AG20443 (cell line): ENCODE data around the gene FNIP2.

Experiments
- DNase-seq: peaks from one replicate; pipeline ENCODE4 v3.0.0; 2012; ENCODE audit warnings: low spot score, mixed read lengths

Gene FNIP2

GRCh38 chr4:158762553-158762952, 6.3 kb upstream of the FNIP2 start:
- no peak for DNase-seq

DNA sequence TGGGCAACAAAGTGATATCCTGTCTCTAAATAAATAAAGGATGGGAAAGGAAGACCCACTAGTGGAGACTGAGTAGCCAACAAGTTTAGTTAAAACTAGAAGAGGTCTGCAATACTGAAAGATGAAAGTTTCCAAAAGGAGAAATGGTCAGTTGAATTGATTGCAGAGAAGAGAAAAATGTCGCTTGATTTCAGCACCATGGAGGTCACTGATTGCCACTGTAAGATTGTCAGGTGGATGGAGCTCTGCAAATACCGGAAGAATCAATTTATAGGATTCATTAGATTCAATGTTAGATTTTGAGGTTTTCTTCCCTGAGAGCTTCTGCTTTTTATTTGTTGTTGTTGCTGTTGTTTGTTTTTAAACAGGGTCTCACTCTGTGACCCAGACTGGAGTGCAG, 5.4 kb upstream of the FNIP2 start:
- DNase-seq: no peak

- DNase-seq: no peak
Measured at GRCh38 chr4:158766434-158767044, 2.3 kb upstream of the FNIP2 start.

GRCh38 chr4:158767451-158767850, 1.4 kb upstream of the FNIP2 start:
- DNase-seq: no peak

DNA sequence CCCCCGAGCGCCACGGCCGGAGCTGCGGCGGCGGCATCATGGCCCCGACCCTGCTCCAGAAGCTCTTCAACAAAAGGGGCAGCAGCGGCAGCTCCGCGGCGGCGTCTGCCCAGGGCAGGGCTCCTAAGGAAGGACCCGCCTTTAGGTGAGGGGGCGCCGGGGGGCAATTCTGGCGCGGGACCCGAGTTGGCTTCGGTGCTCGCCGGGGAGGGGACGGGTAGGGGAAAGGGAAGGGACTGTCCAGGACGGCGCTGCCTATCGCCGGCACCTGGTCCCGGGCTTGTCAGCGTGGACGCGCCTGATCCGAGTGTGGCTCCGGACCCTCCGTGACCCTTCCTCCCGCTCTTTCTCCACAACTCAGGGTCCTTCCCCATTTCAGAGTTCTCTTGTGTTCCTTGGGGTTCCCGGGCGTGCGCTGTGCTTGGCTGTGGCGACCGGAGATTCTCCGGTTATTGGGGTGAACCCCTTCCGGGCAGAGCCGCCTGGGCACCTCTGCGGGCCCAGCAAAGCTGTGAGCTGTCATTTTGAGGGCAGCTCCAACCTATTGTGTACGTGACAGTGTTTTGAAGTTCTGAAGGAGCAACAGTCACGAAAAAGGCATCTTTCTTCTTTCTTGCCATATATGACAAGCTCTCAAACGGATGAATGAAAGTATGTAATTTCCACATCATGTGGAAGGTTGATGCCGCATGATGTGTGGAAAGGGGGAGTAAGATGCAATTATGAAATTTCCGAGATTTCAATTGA, 522 bp downstream of the FNIP2 start:
- DNase-seq: peak; percentile 30

- no peak for DNase-seq
Measured at GRCh38 chr4:158770671-158771070, 1.8 kb downstream of the FNIP2 start.

GRCh38 chr4:158771776-158772175, 3.0 kb downstream of the FNIP2 start:
- DNase-seq: no peak

DNA sequence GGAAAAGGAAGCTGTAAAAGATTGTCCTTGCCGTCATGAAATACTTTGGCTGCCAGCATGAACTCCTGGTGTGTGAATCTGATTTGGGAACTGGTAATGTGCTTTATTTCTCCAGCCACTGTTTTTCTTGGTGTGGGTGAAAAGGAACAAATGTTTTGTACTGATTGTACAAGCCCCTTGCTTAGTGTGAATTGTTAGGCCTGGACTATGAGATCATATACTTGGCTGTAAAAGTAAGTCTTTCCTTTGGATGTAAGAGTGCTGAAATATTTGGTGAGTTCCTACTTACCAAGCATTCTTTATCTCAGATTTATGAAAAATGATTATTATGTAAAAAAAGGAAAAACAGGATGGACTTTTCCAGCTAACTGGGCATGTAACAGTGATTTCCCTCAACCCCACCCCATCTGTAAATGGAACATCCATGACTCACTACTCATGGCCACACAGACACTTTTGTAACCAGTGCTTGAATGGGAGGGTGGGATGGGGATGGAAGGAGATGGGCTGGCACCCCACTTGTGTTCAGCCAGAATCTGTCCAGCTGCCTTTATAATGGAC, 6.3 kb downstream of the FNIP2 start:
- peak; percentile 62 for DNase-seq

GRCh38 chr4:158776106-158776505, 7.3 kb downstream of the FNIP2 start:
- DNase-seq: no peak

DNA sequence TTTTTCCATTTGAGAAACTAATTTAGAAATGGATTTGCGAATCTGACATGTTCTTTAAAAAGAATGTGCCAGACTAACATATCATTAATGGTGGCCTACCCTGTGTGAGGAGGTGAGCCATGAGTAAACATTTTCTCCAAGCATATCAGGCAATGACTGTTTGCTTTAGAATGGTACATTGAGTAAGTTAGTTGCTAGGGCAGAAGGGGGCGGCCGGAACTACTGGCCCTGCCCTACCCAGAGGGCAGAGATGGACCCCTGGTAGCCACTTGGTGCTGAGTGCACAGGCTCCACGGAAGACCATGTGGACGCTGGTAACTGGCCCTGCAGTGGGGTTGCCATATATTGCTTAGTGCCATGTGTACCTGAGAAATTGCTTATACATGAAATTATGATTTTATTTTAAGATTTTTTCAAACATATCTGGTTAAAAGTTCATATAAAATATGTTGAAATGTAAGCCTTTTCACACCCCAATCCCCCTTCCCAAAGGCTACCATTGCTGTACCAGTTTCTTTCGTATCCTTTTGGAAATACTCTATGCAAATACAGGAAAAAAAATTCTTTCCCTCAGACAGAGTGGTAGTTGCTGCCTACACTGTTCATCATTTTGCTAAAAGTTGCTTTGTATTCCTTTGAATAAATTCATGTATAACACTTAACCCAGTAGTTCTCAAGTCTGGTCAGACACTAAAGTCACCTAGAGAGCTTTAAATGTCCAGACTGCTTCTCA, 8.8 kb downstream of the FNIP2 start:
- DNase-seq: no peak

DNA sequence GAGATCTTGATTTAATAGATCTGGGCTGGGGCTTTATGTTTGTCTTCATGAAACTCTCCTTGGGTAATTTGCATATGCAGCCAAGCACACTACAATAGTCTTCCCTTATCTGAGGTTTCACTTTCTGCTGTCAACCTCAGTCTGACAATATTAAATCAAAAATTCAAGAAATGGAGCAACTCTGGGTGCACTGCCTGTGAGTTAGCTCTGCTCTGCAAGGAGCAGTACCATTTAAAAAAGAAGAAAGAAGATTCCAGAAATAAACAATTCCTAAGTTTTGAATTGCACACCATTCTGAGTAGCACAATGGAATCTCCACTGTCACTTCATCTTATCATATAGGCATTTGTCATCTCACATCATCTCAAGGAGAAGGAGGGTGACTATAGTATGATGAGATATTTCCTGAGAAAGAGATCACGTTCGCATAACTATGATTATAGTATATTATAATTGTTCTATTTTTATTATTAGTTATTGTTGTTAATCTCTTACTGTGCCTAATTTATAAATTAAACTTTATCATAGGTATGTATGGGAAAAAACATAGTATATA, 9.4 kb downstream of the FNIP2 start:
- DNase-seq: no peak

DNA sequence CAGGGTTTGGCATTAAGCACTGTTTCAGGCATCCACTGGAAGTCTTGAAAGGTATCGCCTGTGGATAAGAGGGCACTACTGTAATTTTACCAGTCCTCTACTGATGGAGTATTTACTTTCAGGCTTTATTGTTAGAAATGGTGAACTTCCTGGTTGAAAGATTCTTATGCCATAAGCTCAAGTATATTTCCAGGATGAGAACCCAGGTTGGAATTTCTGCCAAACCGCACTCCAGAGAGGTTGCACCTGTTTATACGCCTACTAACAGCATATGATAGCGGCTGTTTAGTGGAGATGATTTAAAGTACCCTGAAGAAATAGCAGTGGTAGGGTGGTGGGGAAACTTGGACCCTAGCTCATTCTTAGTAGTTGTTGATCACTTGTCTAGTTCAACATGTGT, 9.9 kb downstream of the FNIP2 start:
- DNase-seq: no peak

DNA sequence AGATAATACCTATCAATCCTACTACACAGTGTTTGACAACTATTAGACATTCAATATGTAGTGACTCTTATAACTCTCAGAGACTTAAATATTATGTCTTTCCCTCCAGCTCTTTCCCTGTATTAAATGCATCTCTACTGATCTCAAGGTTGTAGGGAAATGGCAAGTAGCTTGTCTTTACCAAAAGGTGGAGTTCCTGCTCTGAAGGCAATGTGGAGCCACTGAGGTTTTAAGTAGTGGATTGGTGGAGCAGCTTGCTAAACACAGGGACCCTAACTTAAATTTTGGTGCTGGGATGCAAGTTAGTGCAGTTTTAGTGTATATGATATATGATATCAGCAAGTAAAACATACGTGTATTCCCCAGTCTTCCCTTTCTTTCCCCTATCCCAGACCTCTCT, 13.1 kb downstream of the FNIP2 start:
- no peak for DNase-seq

GRCh38 chr4:158782551-158783360, 13.9 kb downstream of the FNIP2 start:
- peak; percentile 36 for DNase-seq

- DNase-seq: peak; percentile 33
Measured at GRCh38 chr4:158783785-158784184, 15.0 kb downstream of the FNIP2 start.

DNA sequence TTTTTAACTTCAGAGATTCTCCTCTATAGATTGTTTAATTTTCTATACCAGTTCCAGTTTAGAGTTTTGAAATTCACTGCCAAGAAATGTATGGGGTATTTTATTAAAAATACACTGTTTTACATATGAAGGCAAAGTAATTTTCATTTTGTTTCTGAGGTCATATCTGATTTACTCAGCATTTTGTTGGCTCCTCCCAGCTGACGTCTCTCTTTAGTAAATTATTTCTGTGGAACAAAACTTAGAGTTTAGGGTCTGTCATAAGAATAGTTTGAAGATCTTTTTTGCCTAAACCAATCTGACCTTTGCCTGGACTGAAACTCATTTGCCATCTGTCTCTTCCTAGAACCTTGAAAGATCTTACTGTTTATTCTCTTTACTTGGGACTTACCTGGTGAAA, 16.9 kb downstream of the FNIP2 start:
- no peak for DNase-seq

DNA sequence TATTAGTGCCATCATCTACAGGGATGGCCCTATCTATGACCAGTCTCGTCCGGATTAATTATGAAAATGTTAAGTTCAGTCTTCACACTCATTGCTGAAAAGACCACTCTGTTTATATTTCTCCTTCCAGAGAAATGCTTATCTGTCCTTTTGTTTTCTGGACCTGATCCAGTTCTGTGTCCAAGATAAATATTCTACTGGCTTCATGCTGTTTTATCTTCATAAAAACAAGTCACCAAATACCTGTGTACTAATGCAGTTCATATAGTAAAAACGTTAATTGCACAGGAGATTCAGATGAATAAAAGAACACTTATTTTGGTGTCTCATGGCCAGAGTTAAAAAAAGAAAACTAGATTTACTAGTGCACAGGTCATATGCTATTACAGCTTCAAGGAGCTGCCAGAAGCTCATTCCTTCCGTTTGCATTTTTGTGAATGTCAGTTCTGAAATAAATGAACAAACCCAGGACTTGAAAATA, 17.3 kb downstream of the FNIP2 start:
- no peak for DNase-seq

DNA sequence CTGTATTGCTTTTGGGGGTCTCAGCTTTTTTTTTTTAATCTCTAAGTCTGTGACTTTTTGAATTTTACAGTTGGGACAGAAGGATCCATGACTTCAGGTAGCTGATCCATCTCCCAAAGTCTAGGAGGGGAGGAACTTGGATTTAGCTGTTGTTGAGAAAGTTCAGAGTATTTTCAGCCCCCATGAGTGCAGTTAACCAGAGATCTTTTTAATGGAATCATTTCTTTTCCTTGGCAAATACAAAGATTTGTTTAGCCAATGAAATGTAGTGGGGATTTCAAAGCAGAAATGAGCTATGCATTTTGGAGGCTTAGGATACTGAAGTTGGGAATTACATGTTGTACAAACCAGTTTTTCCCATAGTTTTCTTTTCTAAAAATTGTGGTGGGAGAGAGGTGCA, 18.1 kb downstream of the FNIP2 start:
- DNase-seq: no peak

DNA sequence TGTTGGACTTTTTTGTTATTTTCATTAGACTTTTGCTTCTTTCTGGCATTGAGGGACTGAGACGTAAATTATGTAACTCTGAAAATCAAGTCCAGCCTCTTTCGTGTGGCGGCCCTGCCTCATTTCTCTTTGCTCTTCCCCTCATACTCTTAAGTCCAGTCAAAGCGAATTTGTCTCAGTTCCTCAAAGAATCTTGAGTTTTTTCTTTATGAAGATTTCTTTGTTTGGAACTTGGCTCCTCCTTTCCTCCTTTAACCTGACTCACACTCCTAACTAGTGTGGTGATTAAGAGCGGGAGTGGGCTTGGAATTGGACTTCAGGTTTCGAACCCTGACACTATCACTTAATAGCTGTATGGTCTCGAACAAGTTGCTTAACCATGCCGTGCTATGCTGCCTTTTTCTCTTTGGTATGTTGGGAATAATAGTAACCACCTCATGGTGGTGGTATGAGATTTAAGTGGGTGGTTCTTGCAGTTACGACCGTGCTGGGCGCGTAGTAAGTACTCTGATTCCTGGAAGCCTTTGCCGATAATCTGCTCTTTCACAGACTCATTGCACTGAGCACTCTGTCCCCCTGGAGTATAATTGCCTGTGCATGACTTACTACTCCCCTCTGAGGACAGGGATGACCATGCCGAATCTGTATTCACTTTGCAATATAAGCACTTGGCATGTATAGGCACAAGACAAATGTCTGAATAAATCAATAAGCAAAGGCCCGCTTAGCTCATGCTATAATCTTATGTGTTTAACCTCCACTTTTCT, 19.1 kb downstream of the FNIP2 start:
- DNase-seq: no peak

- peak; percentile 20 for DNase-seq
Measured at GRCh38 chr4:158788516-158788915, 19.7 kb downstream of the FNIP2 start.

DNA sequence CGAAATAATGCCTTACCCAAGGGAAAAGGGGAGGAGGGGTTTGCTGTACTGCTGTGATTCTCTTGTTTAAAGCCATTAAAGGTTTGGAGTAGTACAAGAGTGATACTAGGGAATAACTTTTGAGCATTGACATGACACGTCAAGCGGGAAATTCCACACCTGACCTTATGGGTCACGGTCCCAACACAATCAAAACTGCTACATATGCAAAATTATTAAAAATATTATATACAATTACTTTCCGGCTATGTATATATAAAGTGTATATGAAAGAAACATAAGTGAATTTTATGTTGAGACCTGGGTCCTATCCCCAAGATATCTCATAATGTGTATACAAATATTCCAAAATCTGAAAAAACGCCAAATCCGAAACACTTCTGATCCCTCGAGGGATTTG, 21.0 kb downstream of the FNIP2 start:
- no peak for DNase-seq
